ENCODE results near the gene RFC5.
"Not testable (repeated sequence)": the region's sequence is repeated elsewhere in the genome, so short reads cannot be mapped to it uniquely, and the experiment has no call there.

Gene RFC5

DNA sequence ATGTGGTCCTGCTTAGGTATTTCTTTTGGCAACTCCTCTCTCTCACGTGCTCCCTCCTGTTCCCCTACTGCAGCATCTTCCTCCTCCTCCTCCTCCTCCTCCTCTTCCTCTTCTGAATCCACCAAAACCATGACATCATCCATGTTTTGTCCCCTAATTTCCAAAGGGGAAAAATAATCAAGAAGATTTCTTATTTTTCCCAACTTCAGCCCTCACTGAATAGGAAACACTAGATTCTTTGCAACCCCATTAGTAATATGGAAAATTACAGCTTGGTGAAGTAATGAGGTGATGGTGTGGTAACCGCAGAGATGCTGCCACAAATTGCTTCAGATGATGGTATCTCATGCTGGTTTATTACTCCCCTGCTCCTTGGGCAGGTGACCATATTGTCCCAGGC, 51.9 kb downstream of the RFC5 start:
- no peak for DNase-seq (ENCODE audit: low spot score)
- TF ChIP-seq, protein P1, sequence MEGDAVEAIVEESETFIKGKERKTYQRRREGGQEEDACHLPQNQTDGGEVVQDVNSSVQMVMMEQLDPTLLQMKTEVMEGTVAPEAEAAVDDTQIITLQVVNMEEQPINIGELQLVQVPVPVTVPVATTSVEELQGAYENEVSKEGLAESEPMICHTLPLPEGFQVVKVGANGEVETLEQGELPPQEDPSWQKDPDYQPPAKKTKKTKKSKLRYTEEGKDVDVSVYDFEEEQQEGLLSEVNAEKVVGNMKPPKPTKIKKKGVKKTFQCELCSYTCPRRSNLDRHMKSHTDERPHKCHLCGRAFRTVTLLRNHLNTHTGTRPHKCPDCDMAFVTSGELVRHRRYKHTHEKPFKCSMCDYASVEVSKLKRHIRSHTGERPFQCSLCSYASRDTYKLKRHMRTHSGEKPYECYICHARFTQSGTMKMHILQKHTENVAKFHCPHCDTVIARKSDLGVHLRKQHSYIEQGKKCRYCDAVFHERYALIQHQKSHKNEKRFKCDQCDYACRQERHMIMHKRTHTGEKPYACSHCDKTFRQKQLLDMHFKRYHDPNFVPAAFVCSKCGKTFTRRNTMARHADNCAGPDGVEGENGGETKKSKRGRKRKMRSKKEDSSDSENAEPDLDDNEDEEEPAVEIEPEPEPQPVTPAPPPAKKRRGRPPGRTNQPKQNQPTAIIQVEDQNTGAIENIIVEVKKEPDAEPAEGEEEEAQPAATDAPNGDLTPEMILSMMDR (IDR thresholded peaks at IDR 0.05; ENCODE audit: borderline replicate concordance, control extremely low read depth, extremely low read depth, insufficient read depth, missing control alignments), result no peak
- in situ Hi-C loops (cut with MboI; ENCODE audit: low sequenced_read_pairs, unreplicated experiment), result no loop called here

DNA sequence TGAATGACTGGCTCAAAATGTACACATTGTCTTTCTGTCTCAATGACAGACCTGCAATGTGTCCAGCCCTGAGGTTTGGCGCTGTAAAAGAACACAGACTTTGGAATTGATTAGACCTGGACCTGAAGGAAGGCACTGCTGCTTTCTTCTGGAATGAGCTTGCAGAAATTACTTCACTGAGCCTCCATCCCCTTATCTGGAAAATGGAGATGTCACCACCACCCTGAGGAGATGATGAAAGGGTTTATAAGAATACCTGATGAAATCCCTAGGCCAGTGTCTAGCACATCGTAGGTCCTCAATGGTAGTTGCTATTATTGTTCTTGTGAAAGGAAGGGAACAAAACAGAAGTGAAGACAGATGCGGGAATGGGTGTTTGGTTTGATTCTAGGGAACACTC, 54.1 kb downstream of the RFC5 start:
- in situ Hi-C loops (cut with MboI; ENCODE audit: low sequenced_read_pairs, unreplicated experiment), result no loop called here

DNA sequence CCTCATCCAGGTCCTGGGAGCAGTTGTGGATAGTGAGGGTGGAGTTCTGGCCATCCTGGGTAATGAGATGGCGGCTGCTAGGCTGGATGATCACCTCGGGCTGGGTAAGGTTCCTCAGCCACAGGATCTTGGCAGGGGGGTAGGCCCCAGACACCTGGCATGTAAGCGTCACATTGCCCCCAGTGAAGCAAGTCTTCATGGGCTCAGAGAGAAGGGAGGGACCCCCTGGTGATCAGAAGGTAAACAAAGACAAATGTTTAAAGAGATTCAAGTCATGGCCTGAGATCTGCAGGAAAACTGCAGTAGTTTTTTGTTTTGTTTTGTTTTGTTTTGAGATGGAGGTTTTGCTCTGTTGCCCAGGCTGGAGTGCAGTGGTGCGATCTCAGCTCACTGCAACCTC, 57.3 kb downstream of the RFC5 start:
- TF ChIP-seq, protein P1 (IDR thresholded peaks at IDR 0.05; ENCODE audit: borderline replicate concordance, control extremely low read depth, extremely low read depth, insufficient read depth, missing control alignments), result no peak
- in situ Hi-C loops (cut with MboI; ENCODE audit: low sequenced_read_pairs, unreplicated experiment), result no loop called here
- DNase-seq (ENCODE audit: low spot score), result no peak

More for the DNA sequence above, 54.1 kb downstream of the RFC5 start:
- no peak for DNase-seq (ENCODE audit: low spot score)
- TF ChIP-seq, protein P1 (IDR thresholded peaks at IDR 0.05; ENCODE audit: borderline replicate concordance, control extremely low read depth, extremely low read depth, insufficient read depth, missing control alignments), result no peak

DNA sequence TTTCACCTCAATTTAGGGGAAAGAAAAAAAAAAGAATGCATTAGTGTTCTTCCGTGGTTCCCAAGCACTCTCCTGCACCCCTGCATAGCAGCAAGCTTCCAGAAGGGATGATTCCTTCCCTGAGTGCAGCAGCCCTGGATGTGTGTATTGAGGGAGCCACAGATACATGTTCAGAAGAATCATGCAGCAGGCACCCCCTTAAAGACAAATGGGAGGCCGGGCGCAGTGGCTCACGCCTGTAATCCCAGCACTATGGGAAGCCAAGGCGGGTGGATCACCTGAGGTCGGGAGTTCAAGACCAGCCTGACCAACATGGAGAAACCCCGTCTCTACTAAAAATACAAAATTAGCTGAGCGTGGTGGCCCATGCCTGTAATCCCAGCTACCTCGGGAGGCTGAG, 65.0 kb downstream of the RFC5 start:
- in situ Hi-C loops (cut with MboI; ENCODE audit: low sequenced_read_pairs, unreplicated experiment); DNase-seq (ENCODE audit: low spot score): not testable (repeated sequence)

Data from GM13976 (cell line).